GM12878 (cell line): ENCODE results near the gene CREBBP. TPM values are rescaled to one million over a fixed set of nuclear protein-coding genes. Genes with fewer than 3 reads are reported as not detected.
A peak's percentile ranks its signal among the peaks of the same experiment; 100 is the strongest.

Experiments used
- ATAC-seq: fragments of 200-7000 bp; cut with Tn5 transposase; 3 replicates; pipeline ENCODE4 v1.9.1; 2020; ENCODE audit warnings: mild to moderate bottlenecking, moderate library complexity
- BruUV-seq: library from RNA; stranded (reverse); fragments of 400-500 nt; replicated peaks from 2 replicates; lab custom pipeline; 2021; lab: Mats Ljungman, UMichigan
- CTCF ChIA-PET: fragments of 300-600 bp; sonication (Branson Sonifier 250); formaldehyde crosslinking; extraction: SDS; loops from one replicate; lab custom pipeline; 2021; ENCODE audit warnings: inconsistent platforms; lab: Yijun Ruan, JAX
- POLR2A ChIA-PET: fragments of 350-600 bp; formaldehyde crosslinking; extraction: SDS; loops from one replicate; lab custom pipeline; 2021; ENCODE audit warnings: inconsistent platforms; lab: Charles Lee
- RAD21 ChIA-PET: fragments of 300-600 bp; sonication (Branson Sonifier 250); formaldehyde crosslinking; loops from one replicate; lab custom pipeline; 2023; ENCODE audit warnings: antibody characterized with exemption; ENCODE audit not compliant: unreplicated experiment; lab: Charles Lee
- SMC1A ChIA-PET: fragments of 300-600 bp; sonication (Branson Sonifier 250); formaldehyde crosslinking; loops from one replicate; lab custom pipeline; 2023; ENCODE audit not compliant: unreplicated experiment, uncharacterized antibody; lab: Charles Lee
- DNase-seq: peaks from one replicate; pipeline ENCODE4 v3.0.0-alpha.2; 2011; ENCODE audit warnings: low read depth, low spot score
- FAIRE-seq: peaks from 3 replicates; lab custom pipeline; 2011; peaks lifted over from hg19 to GRCh38; lab: Jason Lieb, UNC
- H2AFZ ChIP-seq: 2 replicates; pipeline ENCODE4 v1.6.0; 2011; ENCODE audit warnings: low read depth, low read length, control low read depth; ENCODE audit not compliant: control insufficient read depth
- H3K27ac ChIP-seq: 2 replicates; pipeline ENCODE4 v1.5.1; 2011; ENCODE audit warnings: control low read depth; ENCODE audit not compliant: control insufficient read depth, insufficient read depth
- H3K27me3 ChIP-seq, 2 experiments: replicated peaks in 1 of 2; 2 replicates each; pipeline versions ENCODE4 v1.6.0 to v1.6.1; 2011; ENCODE audit warnings: low read length in 1 of 2; ENCODE audit not compliant: control insufficient read depth in 2 of 2, insufficient read depth in 2 of 2
- H3K36me3 ChIP-seq, 2 experiments: 2 replicates each; pipeline ENCODE4 v1.5.1; 2011; ENCODE audit warnings: low read length in 1 of 2; ENCODE audit not compliant: control insufficient read depth in 2 of 2, insufficient read depth in 2 of 2
- H3K4me1 ChIP-seq: 2 replicates; pipeline ENCODE4 v1.6.1; 2011; ENCODE audit warnings: mild to moderate bottlenecking, low read length, moderate library complexity, mixed read lengths; ENCODE audit not compliant: control insufficient read depth, insufficient read depth
- H3K4me2 ChIP-seq: 2 replicates; pipeline ENCODE4 v1.6.0; 2011; ENCODE audit warnings: control low read depth; ENCODE audit not compliant: control insufficient read depth, insufficient read depth
- H3K4me3 ChIP-seq: fragments of 200-600 bp; sonication (generic); 2 replicates; pipeline ENCODE4 v1.5.1; 2016
- H3K79me2 ChIP-seq: 2 replicates; pipeline ENCODE4 v1.6.0; 2011; ENCODE audit warnings: low read length; ENCODE audit not compliant: control insufficient read depth, insufficient read depth
- H3K9ac ChIP-seq: 2 replicates; pipeline ENCODE4 v1.8.0; 2011; ENCODE audit warnings: low read length, control low read depth, mixed read lengths; ENCODE audit not compliant: control insufficient read depth, insufficient read depth
- H3K9me3 ChIP-seq: replicated peaks from 3 replicates; pipeline ENCODE4 v1.5.1; 2011; ENCODE audit warnings: mild to moderate bottlenecking, low read length; ENCODE audit not compliant: control insufficient read depth, insufficient read depth
- H4K20me1 ChIP-seq: 2 replicates; pipeline ENCODE4 v1.6.0; 2011; ENCODE audit not compliant: control insufficient read depth, insufficient read depth
- LARP7 ChIP-seq: fragments of 450-650 bp; IDR thresholded peaks from 2 replicates; pipeline ENCODE4 v1.6.1; 2017; ENCODE audit warnings: mild to moderate bottlenecking
- NR2C1 ChIP-seq: fragments of 450-650 bp; IDR thresholded peaks from 2 replicates; pipeline ENCODE4 v1.6.1; 2017; ENCODE audit warnings: antibody characterized with exemption, mild to moderate bottlenecking, moderate library complexity
- RUNX3 ChIP-seq: IDR thresholded peaks from 2 replicates; pipeline ENCODE4 v1.6.1; 2012; ENCODE audit warnings: low read length, inconsistent platforms
- WGBS: methylation state at CpG from one replicate; pipeline ENCODE4 v1.1.6; 2016; ENCODE audit warnings: low lambda C conversion rate; ENCODE audit not compliant: insufficient replicate concordance, insufficient coverage; ENCODE audit errors: missing lambda C conversion rate; 5-methylcytosine and 5-hydroxymethylcytosine counted together
- in situ Hi-C: fragments of 300-500 bp; cut with MboI; formaldehyde crosslinking; loops from 9 replicates; pipeline ENCODE4 v1.14.3; 2018; ENCODE audit warnings: mixed read lengths
- intact Hi-C: fragments of 100-400 bp; cut with micrococcal nuclease; formaldehyde crosslinking; loops from one replicate; pipeline ENCODE4 v1.14.2; 2022; ENCODE audit not compliant: unreplicated experiment
- polyA plus RNA-seq, 11 experiments: library from polyadenylated mRNA; depleted of rRNA in 4 of 11; unstranded in 6 of 11; stranded (reverse) in 5 of 11; fragments of >200 nt; fragmentation: Nextera tagmentation in 4 of 11; fragmentation: Illumina TruSeq in 1 of 11; extraction: Ambion mirVana in 4 of 11; extraction: Trizol in 1 of 11; gene quantifications; 1 replicate in 1 of 11; 2 replicates in 10 of 11; pipeline versions ENCODE4 v1.2.1 to v1.2.3, GENCODE V29; 2011 to 2016; ENCODE audit warnings: inconsistent platforms in 2 of 11, missing spikeins in 2 of 11, low read depth in 1 of 11
- total RNA-seq, 4 experiments: library from RNA; depleted of rRNA in 3 of 4; stranded (reverse); fragments of >200 nt in 3 of 4; fragmentation: Illumina TruSeq in 1 of 4; extraction: Trizol in 1 of 4; gene quantifications; 2 replicates each; pipeline versions ENCODE4 v1.2.1 to v1.2.3, GENCODE V29; 2013 to 2021

CREBBP gene
- total and polyA plus RNA-seq, 10 of the 15 experiments (the other 5 are each of a cell fraction or from before 2014, with no cell fraction given), result 3.4 to 32.7 (median 7.9) TPM

- H4K20me1 ChIP-seq, result no peaks in the 10 kb centered on the region; the same call in 1 of the 2 replicates
- peaks cover 12 to 18% of the 10 kb centered on the region in 2 experiments for H3K36me3 ChIP-seq
- ChIA-PET CTCF (interaction anchor here (0.7 to 1.2 kb wide), 3 partner anchors 12 to 30 kb away, joined by 3 to 5 read pairs (median 3); no protein-coding TSS in a partner anchor), RAD21 (no interaction called here), SMC1A (interaction anchor here (1.0 to 1.6 kb wide), 3 partner anchors 12 to 71 kb away, joined by 3 to 5 read pairs (median 3); no protein-coding TSS in a partner anchor), POLR2A (interaction anchor here (1.5 kb wide), 1 partner anchor 13 kb away, joined by 3 read pairs; no protein-coding TSS in a partner anchor)
- 0% methylated on average over 3 of the region's 3 CpGs for WGBS
- peak; percentile 24; the same call in 1 of the 2 replicates for TF ChIP-seq RUNX3
- TF ChIP-seq LARP7, result no peak
- H3K27ac ChIP-seq, result peak overlapping the region; percentile 84
- peak overlapping the region; percentile 59; the same call in 1 of the 2 replicates for H3K4me2 ChIP-seq
- in situ Hi-C loops, result no loop called here
- no peaks in the 10 kb centered on the region for H3K27me3 ChIP-seq
- peak; percentile 71 for ATAC-seq
- intact Hi-C loops, result no loop called here
- 0 out of 2 replicates have a peak overlapping the region, but pooled peaks have one; percentile 3 for H3K4me3 ChIP-seq
- FAIRE-seq, result peak; percentile 7
- H2AFZ ChIP-seq, result no peak overlapping the region
- peak overlapping the region; percentile 42; the same call in 1 of the 2 replicates for H3K9ac ChIP-seq
- BruUV-seq, result no TSS peak
- H3K9me3 ChIP-seq, result no peaks in the 10 kb centered on the region
- peaks cover 33% of the 10 kb centered on the region for H3K4me1 ChIP-seq
- H3K79me2 ChIP-seq, result peaks cover 51% of the 10 kb centered on the region
- no peak for DNase-seq
Observed at GRCh38 chr16:3807425-3808123, 72.9 kb downstream of the CREBBP start.

GRCh38 chr16:3804426-3805016 lies 76.0 kb downstream of the CREBBP start:
- peaks cover 3% of the 10 kb centered on the region for H4K20me1 ChIP-seq
- RAD21 ChIA-PET, result no interaction called here
- 98% methylated on average over 7 of the region's 7 CpGs for WGBS
- DNase-seq (no peak), FAIRE-seq (no peak), ATAC-seq (no peak)
- H3K27me3 ChIP-seq, result no peaks in the 10 kb centered on the region
- BruUV-seq, result no TSS peak
- no peak for TF ChIP-seq NR2C1
- no peak overlapping the region for H3K4me3 ChIP-seq
- no peak overlapping the region for H2AFZ ChIP-seq
- intact Hi-C loops, result no loop called here
- SMC1A ChIA-PET, result no interaction called here
- in situ Hi-C loops, result no loop called here
- no peaks in the 10 kb centered on the region; the same call in 2 of the 3 replicates for H3K9me3 ChIP-seq
- CTCF ChIA-PET, result no interaction called here
- H3K4me2 ChIP-seq, result no peak overlapping the region
- H3K4me1 ChIP-seq, result peaks cover 19% of the 10 kb centered on the region
- POLR2A ChIA-PET, result no interaction called here
- no peak overlapping the region for H3K27ac ChIP-seq
- peaks cover 10 to 12% of the 10 kb centered on the region in 2 experiments for H3K36me3 ChIP-seq
- no peak overlapping the region for H3K9ac ChIP-seq
- H3K79me2 ChIP-seq, result peaks cover 49% of the 10 kb centered on the region
